SH-SY5Y (cell line): Measurements from ENCODE around the gene ATXN7.

Experiments
- GATA2 ChIP-seq: IDR thresholded peaks from 2 replicates; pipeline ENCODE4 v1.6.1; 2011; ENCODE audit warnings: mild to moderate bottlenecking, low read depth, low read length
- GATA3 ChIP-seq: IDR thresholded peaks from 2 replicates; pipeline ENCODE4 v1.6.1; 2011; ENCODE audit warnings: low read depth, mild to moderate bottlenecking, low read length, moderate library complexity

DNA sequence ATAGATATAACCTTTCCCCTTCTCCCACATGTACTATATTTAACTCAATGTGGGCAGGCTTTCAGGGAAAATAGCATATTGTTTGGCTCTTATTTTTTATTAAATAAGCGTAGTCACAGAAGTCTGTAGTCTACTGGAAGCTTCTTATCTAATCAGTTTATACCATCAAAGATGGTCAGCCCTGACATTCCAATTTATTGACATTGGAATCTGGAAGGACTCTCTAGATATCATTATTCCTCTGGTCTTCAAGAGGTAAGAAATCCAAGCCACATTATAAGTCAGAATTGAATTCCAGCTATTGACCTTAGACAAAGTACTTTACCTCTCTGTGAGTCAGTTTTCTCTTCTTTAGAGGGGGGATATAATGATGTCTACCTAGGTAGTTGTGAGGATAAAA lies 87.0 kb downstream of the ATXN7 start:
- no peak for TF ChIP-seq GATA2
- TF ChIP-seq GATA3 = no peak
